Hepatocyte (in vitro differentiated cells): Measurements from ENCODE around the gene RFX4. TPM values are rescaled to one million over a fixed set of nuclear protein-coding genes. Genes with fewer than 3 reads are reported as not detected.
A peak's percentile ranks its signal among the peaks of the same experiment; 100 is the strongest.

Source experiments
- DNase-seq: peaks from one replicate; pipeline ENCODE4 v3.0.0-alpha.2; 2016; ENCODE audit warnings: low spot score
- H2AFZ ChIP-seq: fragments of 200-600 bp; sonication (generic); 2 replicates; pipeline ENCODE4 v1.6.0; 2016; ENCODE audit warnings: antibody characterized with exemption, mild to moderate bottlenecking
- H3K27ac ChIP-seq: fragments of 200-600 bp; sonication (generic); 2 replicates; pipeline ENCODE4 v1.5.1; 2016; ENCODE audit warnings: mild to moderate bottlenecking
- H3K27me3 ChIP-seq: fragments of 200-600 bp; sonication (generic); 2 replicates; pipeline ENCODE4 v1.6.1; 2016
- H3K36me3 ChIP-seq: fragments of 200-600 bp; sonication (generic); replicated peaks from 2 replicates; pipeline ENCODE4 v1.5.1; 2016; ENCODE audit warnings: low read depth; ENCODE audit not compliant: insufficient read depth
- H3K4me1 ChIP-seq: fragments of 200-600 bp; sonication (generic); 2 replicates; pipeline ENCODE4 v1.5.1; 2016; ENCODE audit warnings: mild to moderate bottlenecking, moderate library complexity; ENCODE audit not compliant: insufficient read depth
- H3K4me2 ChIP-seq: fragments of 200-600 bp; sonication (generic); 2 replicates; pipeline ENCODE4 v1.6.0; 2016
- H3K4me3 ChIP-seq: fragments of 200-600 bp; sonication (generic); 2 replicates; pipeline ENCODE4 v1.5.1; 2016; ENCODE audit warnings: mild to moderate bottlenecking
- H3K79me2 ChIP-seq: fragments of 200-600 bp; sonication (generic); 2 replicates; pipeline ENCODE4 v1.6.0; 2017; ENCODE audit warnings: mild to moderate bottlenecking
- H3K9me2 ChIP-seq: fragments of 200-600 bp; sonication (generic); replicated peaks from 2 replicates; pipeline ENCODE4 v1.6.0; 2017; ENCODE audit warnings: mild to moderate bottlenecking; ENCODE audit not compliant: insufficient read depth
- H3K9me3 ChIP-seq: fragments of 200-600 bp; sonication (generic); 2 replicates; pipeline ENCODE4 v1.5.1; 2016; ENCODE audit warnings: low read depth, mild to moderate bottlenecking
- H4K20me1 ChIP-seq: fragments of 200-600 bp; sonication (generic); 2 replicates; pipeline ENCODE4 v1.6.0; 2016; ENCODE audit warnings: mild to moderate bottlenecking; ENCODE audit not compliant: insufficient read depth, poor library complexity, severe bottlenecking
- EZH2 ChIP-seq: fragments of 200-600 bp; sonication (generic); IDR thresholded peaks from 2 replicates; pipeline ENCODE4 v1.6.1; 2016; ENCODE audit warnings: antibody characterized with exemption, mild to moderate bottlenecking, borderline replicate concordance
- EZH2phosphoT487 ChIP-seq: fragments of 200-600 bp; sonication (generic); IDR thresholded peaks from one replicate; pipeline ENCODE4 v1.6.1; 2018; ENCODE audit warnings: antibody characterized with exemption, mild to moderate bottlenecking, low read depth, moderate library complexity; ENCODE audit not compliant: unreplicated experiment, severe bottlenecking
- WGBS: methylation state at CpG from one replicate; pipeline ENCODE4 v1.1.6; 2016; ENCODE audit warnings: low lambda C conversion rate; ENCODE audit errors: missing lambda C conversion rate; 5-methylcytosine and 5-hydroxymethylcytosine counted together
- polyA plus RNA-seq: library from polyadenylated mRNA; unstranded; fragments of >200 nt; fragmentation: Nextera tagmentation; extraction: Ambion mirVana; gene quantifications from 2 replicates; pipeline ENCODE4 v1.2.1, GENCODE V29; 2016
- total RNA-seq: library from RNA; depleted of rRNA; stranded (reverse); fragments of >200 nt; gene quantifications from 2 replicates; pipeline ENCODE4 v1.2.3, GENCODE V29; 2014
- TF ChIP-seq, protein P1 (sequence below): fragments of 200-600 bp; sonication (generic); IDR thresholded peaks from 2 replicates; pipeline ENCODE4 v1.5.1; 2016; ENCODE audit warnings: antibody characterized with exemption, mild to moderate bottlenecking; ENCODE audit not compliant: poor library complexity

RFX4 gene
- total and polyA plus RNA-seq, 2 experiments from 2014 or later = not detected

DNA sequence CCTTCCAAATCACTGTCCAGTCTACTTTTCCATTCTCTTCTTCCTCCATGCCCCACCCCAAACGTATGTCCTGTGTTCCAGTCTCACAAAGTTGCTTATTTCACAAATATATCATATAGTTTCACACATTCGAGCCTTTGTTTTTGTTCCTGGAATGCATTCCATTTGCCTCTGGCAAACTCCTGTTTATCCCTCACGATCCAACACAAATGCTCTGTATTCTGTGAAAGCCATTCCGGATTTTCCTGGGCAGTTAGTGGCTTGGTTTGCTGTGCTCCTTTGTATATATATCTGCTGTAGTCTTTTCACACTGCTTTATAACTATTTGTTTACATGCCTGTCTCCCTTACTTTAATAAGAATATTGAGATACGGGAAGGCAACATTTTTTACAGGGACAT is 200.7 kb downstream of the RFX4 start:
- Histone ChIP-seq H3K27ac (no peak overlapping the region), H3K79me2 (peaks cover 52% of the 10 kb centered on the region)

DNA sequence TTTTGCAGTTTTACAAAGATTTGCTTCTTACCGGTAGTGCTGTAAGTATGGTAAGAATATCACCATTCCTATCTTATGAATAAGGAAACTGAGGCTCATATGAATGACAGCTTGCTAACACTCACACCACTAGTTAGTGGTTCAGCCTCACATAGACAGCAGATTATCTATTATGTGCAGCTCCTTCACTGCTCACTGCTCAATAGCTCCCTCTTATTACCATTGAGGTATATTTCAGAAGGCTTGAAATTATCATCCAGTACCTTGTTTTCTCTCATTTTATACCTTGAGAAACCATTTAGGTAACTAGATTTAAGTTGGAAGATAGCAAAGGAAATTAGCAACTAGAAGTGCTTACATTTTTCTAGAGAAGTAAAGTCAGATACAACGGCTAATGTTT is 207.2 kb downstream of the RFX4 start:
- H3K4me1 ChIP-seq = no peaks in the 10 kb centered on the region
- H4K20me1 ChIP-seq = no peaks in the 10 kb centered on the region
- DNase-seq = no peak
- no peak overlapping the region for H3K27ac ChIP-seq
- TF ChIP-seq EZH2 (no peak), EZH2phosphoT487 (no peak)
- TF ChIP-seq, protein P1, sequence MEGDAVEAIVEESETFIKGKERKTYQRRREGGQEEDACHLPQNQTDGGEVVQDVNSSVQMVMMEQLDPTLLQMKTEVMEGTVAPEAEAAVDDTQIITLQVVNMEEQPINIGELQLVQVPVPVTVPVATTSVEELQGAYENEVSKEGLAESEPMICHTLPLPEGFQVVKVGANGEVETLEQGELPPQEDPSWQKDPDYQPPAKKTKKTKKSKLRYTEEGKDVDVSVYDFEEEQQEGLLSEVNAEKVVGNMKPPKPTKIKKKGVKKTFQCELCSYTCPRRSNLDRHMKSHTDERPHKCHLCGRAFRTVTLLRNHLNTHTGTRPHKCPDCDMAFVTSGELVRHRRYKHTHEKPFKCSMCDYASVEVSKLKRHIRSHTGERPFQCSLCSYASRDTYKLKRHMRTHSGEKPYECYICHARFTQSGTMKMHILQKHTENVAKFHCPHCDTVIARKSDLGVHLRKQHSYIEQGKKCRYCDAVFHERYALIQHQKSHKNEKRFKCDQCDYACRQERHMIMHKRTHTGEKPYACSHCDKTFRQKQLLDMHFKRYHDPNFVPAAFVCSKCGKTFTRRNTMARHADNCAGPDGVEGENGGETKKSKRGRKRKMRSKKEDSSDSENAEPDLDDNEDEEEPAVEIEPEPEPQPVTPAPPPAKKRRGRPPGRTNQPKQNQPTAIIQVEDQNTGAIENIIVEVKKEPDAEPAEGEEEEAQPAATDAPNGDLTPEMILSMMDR = peak; percentile 19
- no peaks in the 10 kb centered on the region for H3K27me3 ChIP-seq
- H3K79me2 ChIP-seq = no peaks in the 10 kb centered on the region
- H3K4me3 ChIP-seq = no peak overlapping the region
- no peak overlapping the region for H2AFZ ChIP-seq
- H3K9me2 ChIP-seq = no peaks in the 10 kb centered on the region
- 72% methylated on average over 2 of the region's 2 CpGs for WGBS
- H3K9me3 ChIP-seq = no peaks in the 10 kb centered on the region
- no peaks in the 10 kb centered on the region for H3K36me3 ChIP-seq
- no peak overlapping the region for H3K4me2 ChIP-seq

More for the DNA sequence above, 200.7 kb downstream of the RFX4 start:
- no peak overlapping the region for H3K4me3 ChIP-seq
- no peaks in the 10 kb centered on the region for H4K20me1 ChIP-seq
- 80% methylated on average over 5 of the region's 5 CpGs for WGBS
- no peak overlapping the region for H2AFZ ChIP-seq
- H3K9me3 ChIP-seq = no peaks in the 10 kb centered on the region
- TF ChIP-seq, protein P1 = no peak
- TF ChIP-seq EZH2 (no peak), EZH2phosphoT487 (no peak)
- H3K27me3 ChIP-seq = no peaks in the 10 kb centered on the region
- no peak for DNase-seq
- H3K36me3 ChIP-seq = no peaks in the 10 kb centered on the region
- no peak overlapping the region for H3K4me2 ChIP-seq
- H3K4me1 ChIP-seq = no peaks in the 10 kb centered on the region
- no peaks in the 10 kb centered on the region for H3K9me2 ChIP-seq

DNA sequence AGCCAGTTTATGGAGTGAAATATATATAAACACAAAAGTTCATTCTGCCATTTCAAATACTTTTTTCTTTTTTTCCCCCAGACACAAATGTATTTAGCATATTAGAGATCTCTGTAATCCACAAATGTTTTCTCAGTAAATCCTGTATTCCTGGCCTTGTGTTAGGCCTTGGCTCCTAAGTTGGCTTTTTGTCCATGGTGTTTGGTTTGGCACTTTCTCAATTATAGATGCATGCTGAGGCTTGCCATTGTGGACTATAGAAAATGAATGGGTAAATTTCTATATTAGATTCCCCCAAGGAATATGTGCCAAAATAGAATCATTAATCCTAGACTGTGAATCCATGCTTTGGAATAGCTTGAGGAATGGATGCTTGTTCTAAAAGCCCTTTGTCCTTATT is 208.7 kb downstream of the RFX4 start:
- Histone ChIP-seq H3K36me3 (no peaks in the 10 kb centered on the region), H3K9me3 (no peaks in the 10 kb centered on the region), H3K27me3 (no peaks in the 10 kb centered on the region), H2AFZ (no peak overlapping the region), H4K20me1 (no peaks in the 10 kb centered on the region), H3K4me3 (no peak overlapping the region), H3K4me1 (no peaks in the 10 kb centered on the region), H3K27ac (no peak overlapping the region), H3K9me2 (no peaks in the 10 kb centered on the region), H3K79me2 (no peaks in the 10 kb centered on the region), H3K4me2 (no peak overlapping the region)
- DNase-seq = no peak
- TF ChIP-seq EZH2phosphoT487 (no peak), EZH2 (no peak)
- TF ChIP-seq, protein P1 = no peak

DNA sequence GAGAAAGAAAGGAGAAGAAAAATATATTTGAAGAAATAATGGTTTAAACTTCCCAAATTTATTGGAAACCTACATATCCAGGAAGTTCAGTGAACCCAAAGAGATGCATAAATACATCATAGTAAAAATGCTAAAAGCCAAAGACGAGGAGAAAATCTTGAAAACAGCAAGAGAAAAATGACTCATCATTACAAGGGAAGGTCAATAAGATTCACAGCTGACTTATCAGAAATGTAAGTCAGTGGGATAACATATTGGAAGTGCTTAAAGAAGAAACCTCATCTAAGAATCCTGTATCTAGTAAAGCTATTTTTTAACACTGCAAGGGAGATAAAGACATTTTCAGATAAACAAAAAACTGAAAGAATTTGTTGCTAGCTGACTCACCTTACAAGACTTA is 211.6 kb downstream of the RFX4 start:
- Histone ChIP-seq H3K4me3 (no peak overlapping the region), H2AFZ (no peak overlapping the region), H3K9me3 (no peaks in the 10 kb centered on the region), H3K4me1 (no peaks in the 10 kb centered on the region), H3K9me2 (no peaks in the 10 kb centered on the region), H3K4me2 (no peak overlapping the region), H4K20me1 (no peaks in the 10 kb centered on the region), H3K79me2 (no peaks in the 10 kb centered on the region), H3K27me3 (no peaks in the 10 kb centered on the region), H3K36me3 (no peaks in the 10 kb centered on the region), H3K27ac (no peak overlapping the region)
- no peak for DNase-seq
- TF ChIP-seq EZH2 (no peak), EZH2phosphoT487 (no peak)
- TF ChIP-seq, protein P1 = no peak
- WGBS = 85% methylated on average over 1 of the region's 1 CpG
